ENCODE measurements around the gene NPDC1.

Gene NPDC1

DNA sequence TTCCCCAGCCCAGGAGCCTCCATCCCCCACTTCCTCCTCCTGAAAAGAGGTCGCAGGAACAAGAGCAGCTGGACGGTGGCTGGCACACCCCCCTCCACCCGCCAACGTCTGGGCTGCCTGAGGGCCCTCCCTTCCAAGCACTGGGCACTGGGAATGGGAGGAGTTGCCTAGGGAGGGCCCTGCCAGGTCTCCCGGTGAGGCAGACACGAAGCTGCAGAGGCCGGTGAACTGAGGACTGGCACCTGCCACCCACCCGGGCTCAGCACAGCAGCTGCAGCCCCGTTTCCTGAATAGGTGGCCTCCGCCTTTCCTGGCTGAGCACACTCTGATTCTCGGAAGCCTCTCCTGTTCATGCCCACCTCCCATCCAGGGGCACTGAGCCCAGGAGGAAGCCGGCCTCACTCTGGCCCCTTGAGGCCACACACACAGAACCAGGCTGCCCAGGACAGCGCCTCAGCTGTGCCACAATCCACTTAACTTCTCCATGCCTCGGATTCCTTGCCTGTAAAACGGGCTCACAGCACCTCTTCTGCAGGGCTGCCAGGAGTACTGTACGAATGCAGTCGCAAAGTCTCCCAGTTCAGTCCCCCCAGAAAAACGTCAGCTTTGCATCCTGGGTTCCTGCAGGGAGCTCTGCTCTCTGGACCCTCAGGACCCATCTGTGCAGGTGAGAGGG, 1.3 kb downstream of the NPDC1 start:
- 13% methylated on average over 17 of the region's 18 CpGs for WGBS (ENCODE audit: insufficient coverage)
- peak overlapping the region; percentile 15 to 85 (median 67) for H3K4me3 ChIP-seq (ENCODE audit: control insufficient read depth in 1 of 7, extremely low read depth in 1 of 7, insufficient read depth in 4 of 7, low read depth in 2 of 7, low read length in 6 of 7)
- H3K4me1 ChIP-seq (ENCODE audit: control extremely low read depth in 1 of 4, control insufficient read depth in 4 of 4, insufficient read depth in 4 of 4, low read length in 3 of 4) = peaks cover 0 to 53% (median 48%) of the 10 kb centered on the region in 4 experiments
- no peak for DNase-seq
- H3K9me3 ChIP-seq (ENCODE audit: control extremely low read depth in 1 of 5, control insufficient read depth in 4 of 5, insufficient read depth in 2 of 5, low read depth in 1 of 5, low read length in 4 of 5) = no peaks in the 10 kb centered on the region
- POLR2A ChIA-PET = interaction anchor here (0.7 to 1.3 kb wide), 2 partner anchors 15 to 26 kb away, joined by 3 to 4 read pairs; partner anchors contain the start of gene SAPCD2
- peaks cover 0 to 25% (median 12%) of the 10 kb centered on the region in 4 experiments for H3K36me3 ChIP-seq (ENCODE audit: control insufficient read depth in 4 of 4, insufficient read depth in 4 of 4, low read length in 3 of 4)
- peaks cover 0 to 23% (median 6%) of the 10 kb centered on the region in 5 experiments for H3K27me3 ChIP-seq (replicated peaks in 2 of 5; ENCODE audit: control insufficient read depth in 4 of 5, insufficient read depth in 5 of 5, low read length in 4 of 5)
- peak overlapping the region in 1 of 2 experiments; percentile 43 for H3K27ac ChIP-seq (ENCODE audit: insufficient read depth in 1 of 2, low read depth in 1 of 2, low read length in 2 of 2, poor library complexity in 1 of 2, severe bottlenecking in 2 of 2)
- CTCF ChIA-PET = interaction anchor here (1.3 to 2.6 kb wide), 4 partner anchors 10 to 47 kb away, joined by 3 to 25 read pairs (median 8); no protein-coding TSS in a partner anchor

DNA sequence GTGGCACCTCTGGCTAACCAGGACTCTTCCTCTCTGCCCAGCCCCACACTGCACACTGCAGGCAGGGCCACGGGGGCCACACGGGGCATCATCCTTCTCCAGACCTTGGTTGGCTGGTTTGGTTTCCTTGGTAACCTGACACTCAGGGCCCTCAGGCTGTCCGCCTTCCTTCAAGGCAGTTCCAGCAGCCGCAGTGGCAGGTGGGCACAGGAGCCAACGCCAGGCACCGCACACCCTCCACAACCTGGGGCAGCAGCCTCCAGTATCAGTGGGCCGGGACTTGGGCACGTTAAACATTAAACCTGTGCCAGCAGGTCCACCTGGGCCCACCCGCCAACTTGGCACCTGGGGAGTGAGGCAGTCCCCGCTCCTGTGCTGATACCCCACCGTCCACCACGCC, 1.9 kb downstream of the NPDC1 start:
- CTCF ChIA-PET = interaction anchor here (1.3 to 2.6 kb wide), 4 partner anchors 9 to 46 kb away, joined by 3 to 25 read pairs (median 8); no protein-coding TSS in a partner anchor
- POLR2A ChIA-PET = interaction anchor here (1.3 kb wide), 1 partner anchor 15 kb away, joined by 3 read pairs; no protein-coding TSS in a partner anchor
- Histone ChIP-seq H3K36me3 (ENCODE audit: control insufficient read depth in 4 of 4, insufficient read depth in 4 of 4, low read length in 3 of 4) (peaks cover 0 to 31% (median 17%) of the 10 kb centered on the region in 4 experiments), H3K4me1 (ENCODE audit: control extremely low read depth in 1 of 4, control insufficient read depth in 4 of 4, insufficient read depth in 4 of 4, low read length in 3 of 4) (peaks cover 0 to 53% (median 47%) of the 10 kb centered on the region in 4 experiments), H3K9me3 (ENCODE audit: control extremely low read depth in 1 of 5, control insufficient read depth in 4 of 5, insufficient read depth in 2 of 5, low read depth in 1 of 5, low read length in 4 of 5) (no peaks in the 10 kb centered on the region), H3K27me3 (replicated peaks in 2 of 5; ENCODE audit: control insufficient read depth in 4 of 5, insufficient read depth in 5 of 5, low read length in 4 of 5) (peaks cover 0 to 17% (median 5%) of the 10 kb centered on the region in 5 experiments), H3K27ac (ENCODE audit: insufficient read depth in 1 of 2, low read depth in 1 of 2, low read length in 2 of 2, poor library complexity in 1 of 2, severe bottlenecking in 2 of 2) (peak overlapping the region in 1 of 2 experiments; percentile 43), H3K4me3 (ENCODE audit: control insufficient read depth in 1 of 7, extremely low read depth in 1 of 7, insufficient read depth in 4 of 7, low read depth in 2 of 7, low read length in 6 of 7) (peak overlapping the region in 4 of 7 experiments; percentile 67 to 85 (median 74))
- 74% methylated on average over 12 of the region's 12 CpGs for WGBS (ENCODE audit: insufficient coverage)
- no peak for DNase-seq

DNA sequence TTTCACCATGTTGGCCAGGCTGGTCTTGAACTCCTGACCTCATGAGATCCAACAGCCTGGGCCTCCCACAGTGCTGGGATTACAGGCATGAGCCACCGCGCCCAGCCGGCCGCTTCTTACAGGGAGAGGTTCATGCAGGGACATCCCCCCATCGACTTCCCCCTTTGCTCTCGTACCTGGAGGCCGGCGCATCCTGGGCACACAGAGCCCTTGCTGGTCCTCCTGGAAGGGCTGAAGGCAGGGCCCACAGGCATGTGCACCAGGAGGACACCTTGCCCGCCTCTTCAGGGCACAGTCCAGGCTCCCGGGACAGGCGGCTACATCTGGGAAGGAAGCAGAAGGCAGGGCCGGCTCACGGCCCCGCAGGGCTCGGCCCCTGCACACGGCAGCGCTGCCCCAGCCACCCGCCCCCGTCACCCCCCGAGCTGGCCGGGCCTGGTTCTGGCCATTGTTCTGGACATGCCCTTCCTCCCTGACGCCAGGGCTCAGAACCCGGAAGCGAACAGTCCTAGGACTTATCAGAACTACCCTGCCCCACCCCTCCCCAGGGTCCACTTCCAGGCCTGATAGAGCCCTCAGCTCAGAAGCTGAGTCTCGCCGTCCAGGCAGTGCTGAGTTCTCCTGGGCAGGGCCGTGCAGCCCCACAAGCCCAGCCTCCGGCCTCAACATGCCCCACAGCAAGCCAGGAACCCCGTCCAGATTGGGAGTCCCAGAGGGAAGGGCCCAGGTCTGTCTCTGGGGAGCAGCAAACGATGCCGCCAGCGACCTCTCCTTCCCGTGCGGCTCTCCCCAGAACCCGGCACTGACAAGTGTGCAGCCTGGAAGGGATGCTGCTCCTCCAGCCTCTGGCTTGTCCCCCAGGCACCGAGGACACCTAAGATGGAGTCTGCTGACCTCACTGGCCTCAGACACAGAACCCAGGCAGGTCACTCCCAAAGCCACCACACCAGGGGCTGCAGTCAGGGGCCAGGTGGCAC, 2.9 kb downstream of the NPDC1 start:
- 93% methylated on average over 24 of the region's 36 CpGs for WGBS (ENCODE audit: insufficient coverage)
- ChIA-PET POLR2A (no interaction called here), CTCF (interaction anchor here (1.2 to 2.6 kb wide), 3 partner anchors 8 to 15 kb away, joined by 3 to 25 read pairs (median 12); partner anchors contain the start of gene ABCA2)

DNA sequence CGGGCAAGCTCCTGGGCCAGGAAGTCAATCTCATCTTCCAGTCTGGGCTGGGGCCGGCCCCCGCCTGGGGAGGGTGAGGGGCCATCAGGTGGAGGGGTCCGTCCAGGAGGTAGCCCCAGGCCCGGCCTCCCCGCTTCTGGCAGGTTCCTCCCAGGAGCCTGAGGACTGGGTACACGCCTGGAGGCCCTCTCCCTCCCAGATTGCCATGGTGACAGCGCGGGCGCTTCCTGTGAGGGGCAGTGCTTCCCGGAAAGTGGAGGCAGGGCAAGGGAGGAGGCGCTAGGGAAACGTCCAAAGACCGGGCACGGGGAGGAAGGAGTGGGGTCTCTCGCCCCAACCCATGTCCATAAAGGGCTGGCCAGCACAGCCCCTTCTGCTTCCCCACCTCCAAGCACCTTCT, 4.9 kb downstream of the NPDC1 start:
- H3K4me1 ChIP-seq (ENCODE audit: control extremely low read depth in 1 of 4, control insufficient read depth in 4 of 4, insufficient read depth in 4 of 4, low read length in 3 of 4) = peaks cover 0 to 44% (median 40%) of the 10 kb centered on the region in 4 experiments
- no peaks in the 10 kb centered on the region for H3K27me3 ChIP-seq (replicated peaks in 2 of 5; ENCODE audit: control insufficient read depth in 4 of 5, insufficient read depth in 5 of 5, low read length in 4 of 5)
- ChIA-PET POLR2A (no interaction called here), CTCF (interaction anchor here (1.1 to 8.5 kb wide), 3 partner anchors 17 to 27 kb away, joined by 3 to 109 read pairs (median 4); partner anchors contain the start of gene ABCA2)
- no peak overlapping the region for H3K4me3 ChIP-seq (ENCODE audit: control insufficient read depth in 1 of 7, extremely low read depth in 1 of 7, insufficient read depth in 4 of 7, low read depth in 2 of 7, low read length in 6 of 7)
- H3K9me3 ChIP-seq (ENCODE audit: control extremely low read depth in 1 of 5, control insufficient read depth in 4 of 5, insufficient read depth in 2 of 5, low read depth in 1 of 5, low read length in 4 of 5) = no peaks in the 10 kb centered on the region
- DNase-seq = no peak
- H3K36me3 ChIP-seq (ENCODE audit: control insufficient read depth in 4 of 4, insufficient read depth in 4 of 4, low read length in 3 of 4) = peaks cover 0 to 45% (median 28%) of the 10 kb centered on the region in 4 experiments
- WGBS (ENCODE audit: insufficient coverage) = 76% methylated on average over 5 of the region's 16 CpGs
- no peak overlapping the region for H3K27ac ChIP-seq (ENCODE audit: insufficient read depth in 1 of 2, low read depth in 1 of 2, low read length in 2 of 2, poor library complexity in 1 of 2, severe bottlenecking in 2 of 2)

More for the DNA sequence above, 2.9 kb downstream of the NPDC1 start:
- no peak for DNase-seq
- H3K4me1 ChIP-seq (ENCODE audit: control extremely low read depth in 1 of 4, control insufficient read depth in 4 of 4, insufficient read depth in 4 of 4, low read length in 3 of 4) = peaks cover 0 to 53% (median 47%) of the 10 kb centered on the region in 4 experiments
- peaks cover 0 to 9% (median 3%) of the 10 kb centered on the region in 5 experiments for H3K27me3 ChIP-seq (replicated peaks in 2 of 5; ENCODE audit: control insufficient read depth in 4 of 5, insufficient read depth in 5 of 5, low read length in 4 of 5)
- peak overlapping the region in 2 of 7 experiments; percentile 43 to 85 for H3K4me3 ChIP-seq (ENCODE audit: control insufficient read depth in 1 of 7, extremely low read depth in 1 of 7, insufficient read depth in 4 of 7, low read depth in 2 of 7, low read length in 6 of 7)
- H3K36me3 ChIP-seq (ENCODE audit: control insufficient read depth in 4 of 4, insufficient read depth in 4 of 4, low read length in 3 of 4) = peaks cover 0 to 37% (median 23%) of the 10 kb centered on the region in 4 experiments
- H3K27ac ChIP-seq (ENCODE audit: insufficient read depth in 1 of 2, low read depth in 1 of 2, low read length in 2 of 2, poor library complexity in 1 of 2, severe bottlenecking in 2 of 2) = no peak overlapping the region
- no peaks in the 10 kb centered on the region for H3K9me3 ChIP-seq (ENCODE audit: control extremely low read depth in 1 of 5, control insufficient read depth in 4 of 5, insufficient read depth in 2 of 5, low read depth in 1 of 5, low read length in 4 of 5)

DNA sequence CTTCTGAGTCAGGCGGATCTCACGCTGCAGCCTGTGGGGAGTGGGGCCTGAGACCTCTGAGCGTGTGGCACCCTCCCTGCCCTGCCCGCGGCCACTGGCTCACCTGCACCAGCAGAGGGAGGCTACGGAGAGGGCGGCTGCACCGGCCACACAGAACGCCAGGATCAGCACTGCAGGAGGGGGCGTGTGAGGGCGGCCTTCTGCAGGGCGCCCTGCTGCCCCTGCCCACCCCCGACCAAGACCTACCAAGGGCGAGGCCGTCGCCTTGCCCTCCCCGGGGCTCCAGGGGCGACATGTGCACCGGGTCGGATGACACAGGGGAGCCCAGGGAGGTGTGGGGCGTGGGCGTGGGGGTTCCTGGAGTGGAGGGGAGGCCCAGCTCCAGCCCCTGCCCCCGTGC, 5.4 kb downstream of the NPDC1 start:
- H3K27ac ChIP-seq (ENCODE audit: insufficient read depth in 1 of 2, low read depth in 1 of 2, low read length in 2 of 2, poor library complexity in 1 of 2, severe bottlenecking in 2 of 2) = no peak overlapping the region
- 95% methylated on average over 23 of the region's 23 CpGs for WGBS (ENCODE audit: insufficient coverage)
- H3K4me1 ChIP-seq (ENCODE audit: control extremely low read depth in 1 of 4, control insufficient read depth in 4 of 4, insufficient read depth in 4 of 4, low read length in 3 of 4) = peaks cover 0 to 46% (median 41%) of the 10 kb centered on the region in 4 experiments
- no peaks in the 10 kb centered on the region for H3K9me3 ChIP-seq (ENCODE audit: control extremely low read depth in 1 of 5, control insufficient read depth in 4 of 5, insufficient read depth in 2 of 5, low read depth in 1 of 5, low read length in 4 of 5)
- no peaks in the 10 kb centered on the region for H3K27me3 ChIP-seq (replicated peaks in 2 of 5; ENCODE audit: control insufficient read depth in 4 of 5, insufficient read depth in 5 of 5, low read length in 4 of 5)
- no peak for DNase-seq
- ChIA-PET POLR2A (no interaction called here), CTCF (interaction anchor here (1.1 to 8.5 kb wide), 2 partner anchors 16 to 27 kb away, joined by 4 to 109 read pairs; partner anchors contain the start of gene ABCA2)
- peaks cover 0 to 48% (median 29%) of the 10 kb centered on the region in 4 experiments for H3K36me3 ChIP-seq (ENCODE audit: control insufficient read depth in 4 of 4, insufficient read depth in 4 of 4, low read length in 3 of 4)
- no peak overlapping the region for H3K4me3 ChIP-seq (ENCODE audit: control insufficient read depth in 1 of 7, extremely low read depth in 1 of 7, insufficient read depth in 4 of 7, low read depth in 2 of 7, low read length in 6 of 7)

DNA sequence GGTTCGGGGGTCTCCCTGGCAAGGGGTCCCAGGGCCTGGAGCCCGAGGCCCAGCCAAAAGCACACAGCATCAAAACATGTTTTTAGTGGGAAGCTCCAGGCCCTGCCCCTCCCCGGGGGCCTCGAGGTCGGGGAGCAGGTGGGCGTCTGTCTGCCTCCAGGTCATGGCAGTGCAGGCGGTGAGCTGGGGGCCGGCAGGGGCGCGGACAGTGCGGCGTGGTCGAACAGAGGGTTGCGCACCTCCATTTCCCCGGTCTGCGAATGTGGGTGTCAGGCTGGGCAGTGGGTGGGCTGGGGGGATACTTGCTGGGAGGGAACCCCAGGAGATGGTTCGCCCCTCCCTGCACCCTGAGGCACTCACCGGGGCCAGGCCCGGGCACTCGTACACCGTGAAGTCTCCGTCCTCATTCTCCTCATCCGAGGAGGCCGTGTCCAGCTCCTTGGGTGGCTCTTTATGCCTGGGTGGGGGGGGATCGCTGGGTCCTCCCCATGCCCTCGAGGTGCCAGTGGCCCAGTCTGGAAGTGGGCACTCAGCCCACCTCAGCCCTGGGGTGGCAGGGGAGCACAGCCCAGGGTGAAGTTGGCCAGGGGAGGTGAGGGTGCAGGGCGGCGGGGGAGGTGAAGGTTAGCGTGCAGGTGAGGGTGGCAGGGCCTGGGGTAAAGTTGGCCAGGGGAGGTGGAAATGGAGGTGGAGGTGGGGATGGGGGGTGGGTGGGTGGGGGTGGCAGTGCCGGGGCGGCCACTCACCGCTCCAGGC, 6.2 kb downstream of the NPDC1 start:
- Histone ChIP-seq H3K36me3 (ENCODE audit: control insufficient read depth in 4 of 4, insufficient read depth in 4 of 4, low read length in 3 of 4) (peaks cover 0 to 51% (median 30%) of the 10 kb centered on the region in 4 experiments), H3K9me3 (ENCODE audit: control extremely low read depth in 1 of 5, control insufficient read depth in 4 of 5, insufficient read depth in 2 of 5, low read depth in 1 of 5, low read length in 4 of 5) (no peaks in the 10 kb centered on the region), H3K27ac (ENCODE audit: insufficient read depth in 1 of 2, low read depth in 1 of 2, low read length in 2 of 2, poor library complexity in 1 of 2, severe bottlenecking in 2 of 2) (no peak overlapping the region), H3K27me3 (replicated peaks in 2 of 5; ENCODE audit: control insufficient read depth in 4 of 5, insufficient read depth in 5 of 5, low read length in 4 of 5) (no peaks in the 10 kb centered on the region), H3K4me1 (ENCODE audit: control extremely low read depth in 1 of 4, control insufficient read depth in 4 of 4, insufficient read depth in 4 of 4, low read length in 3 of 4) (peaks cover 0 to 46% (median 42%) of the 10 kb centered on the region in 4 experiments), H3K4me3 (ENCODE audit: control insufficient read depth in 1 of 7, extremely low read depth in 1 of 7, insufficient read depth in 4 of 7, low read depth in 2 of 7, low read length in 6 of 7) (no peak overlapping the region)
- ChIA-PET POLR2A (interaction anchor here (0.5 kb wide), 1 partner anchor 422 kb away, joined by 3 read pairs; no protein-coding TSS in a partner anchor), CTCF (interaction anchor here (1.0 to 8.5 kb wide), 6 partner anchors 15 to 92 kb away, joined by 3 to 109 read pairs (median 5); partner anchors contain the start of genes ABCA2, CLIC3 and SAPCD2)
- WGBS (ENCODE audit: insufficient coverage) = 92% methylated on average over 19 of the region's 32 CpGs
- DNase-seq = no peak

Data from common myeloid progenitor, CD34-positive (primary cell).